Natural killer cell treated with Interleukin-12 subunit alpha and Interleukin-12 subunit beta and Interleukin-15 and Interleukin-18, amount 100 ng/mL, for 72 hours (primary cell): ENCODE data around the gene CXCL14. TPM values are rescaled to one million over a fixed set of nuclear protein-coding genes. Genes with fewer than 3 reads are reported as not detected.

ENCODE experiments used
- ATAC-seq, 2 donors: fragments of 150-1000 bp; cut with Tn5 transposase in 1 of 2; sonication (Bioruptor Pico), chemical (Tn5 transposase) in 1 of 2; 2 replicates each; pipeline ENCODE4 v1.10.0; 2021
- DNase-seq: peaks from one replicate; pipeline ENCODE4 v3.0.0; 2022; ENCODE audit warnings: low spot score
- H3K27ac Mint-ChIP-seq, 2 donors: 1 replicate in 1 of 2; 2 replicates in 1 of 2; pipeline ENCODE4 v1.8.0; 2022; ENCODE audit warnings: mixed read lengths in 2 of 2, mild to moderate bottlenecking in 1 of 2, moderate library complexity in 1 of 2
- H3K27me3 Mint-ChIP-seq, 2 donors: 1 replicate in 1 of 2; 2 replicates in 1 of 2; pipeline ENCODE4 v1.8.0; 2022; ENCODE audit warnings: mixed read lengths in 2 of 2
- H3K36me3 Mint-ChIP-seq: one replicate; pipeline ENCODE4 v1.8.0; 2022; ENCODE audit warnings: mixed read lengths
- H3K4me1 Mint-ChIP-seq, 2 donors: 1 replicate in 1 of 2; 2 replicates in 1 of 2; pipeline ENCODE4 v1.8.0; 2022; ENCODE audit warnings: low read depth in 2 of 2, mixed read lengths in 2 of 2, mild to moderate bottlenecking in 1 of 2
- H3K4me3 Mint-ChIP-seq: one replicate; pipeline ENCODE4 v1.8.0; 2022; ENCODE audit warnings: mixed read lengths
- H3K9me3 Mint-ChIP-seq: 2 replicates; pipeline ENCODE4 v1.8.0; 2022; ENCODE audit warnings: mixed read lengths
- total RNA-seq, 2 donors: library from RNA; stranded (reverse); gene quantifications; one replicate each; pipeline ENCODE4 v1.2.3, GENCODE V29; 2022

The CXCL14 gene
- not detected for total RNA-seq

GRCh38 chr5:135578685-135579341 is at the start of gene CXCL14:
CXCL14 (minus strand) TSS chr5:135578991; CDS start chr5:135578778, 213 bp downstream.
- peak; percentile 19 to 71 for ATAC-seq

GRCh38 chr5:135626636-135627035 is 47.8 kb upstream of the CXCL14 start:
- no peak for ATAC-seq

More at GRCh38 chr5:135578685-135579341, at the start of gene CXCL14:
- no peaks in the 10 kb centered on the region for H3K4me1 Mint-ChIP-seq
- H3K27ac Mint-ChIP-seq, result no peak within 1 kb of the TSS
- H3K4me3 Mint-ChIP-seq, result no peak within 1 kb of the TSS
- no peaks in the 10 kb centered on the region for H3K36me3 Mint-ChIP-seq
- no peak for DNase-seq
- no peaks in the 10 kb centered on the region for H3K9me3 Mint-ChIP-seq
- peaks cover 23 to 26% of the 10 kb centered on the region in 2 donors for H3K27me3 Mint-ChIP-seq

DNA sequence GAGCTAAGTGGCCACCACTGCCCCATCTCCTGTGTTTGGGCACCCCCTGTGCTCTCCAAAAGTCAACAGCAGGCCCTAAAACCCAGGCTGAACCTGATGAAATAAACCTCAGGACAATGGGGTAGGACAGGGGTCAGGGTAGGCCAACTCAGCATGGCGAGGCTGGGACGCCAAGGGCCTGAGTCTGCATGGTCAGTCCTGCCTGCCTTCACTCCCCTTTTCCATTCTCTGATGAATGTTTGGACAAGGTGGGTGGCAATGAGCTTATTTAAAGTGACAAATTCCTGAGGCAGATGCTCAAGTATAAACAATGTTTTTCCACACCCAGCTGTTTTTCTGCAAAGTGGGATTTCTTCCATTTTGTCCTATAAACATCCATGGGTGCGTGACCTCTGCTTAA is 47.2 kb upstream of the CXCL14 start:
- no peaks in the 10 kb centered on the region for H3K4me1 Mint-ChIP-seq
- H3K9me3 Mint-ChIP-seq, result no peaks in the 10 kb centered on the region
- DNase-seq (no peak), ATAC-seq (no peak)
- H3K36me3 Mint-ChIP-seq, result no peaks in the 10 kb centered on the region
- peaks cover 5 to 7% of the 10 kb centered on the region in 2 donors for H3K27me3 Mint-ChIP-seq
- H3K27ac Mint-ChIP-seq, result no peak overlapping the region
- H3K4me3 Mint-ChIP-seq, result no peak overlapping the region

More at GRCh38 chr5:135626636-135627035, 47.8 kb upstream of the CXCL14 start:
- peaks cover 5 to 7% of the 10 kb centered on the region in 2 donors for H3K27me3 Mint-ChIP-seq
- no peaks in the 10 kb centered on the region for H3K9me3 Mint-ChIP-seq
- no peak overlapping the region for H3K4me3 Mint-ChIP-seq
- DNase-seq, result no peak
- H3K4me1 Mint-ChIP-seq, result no peaks in the 10 kb centered on the region
- no peaks in the 10 kb centered on the region for H3K36me3 Mint-ChIP-seq
- no peak overlapping the region for H3K27ac Mint-ChIP-seq

DNA sequence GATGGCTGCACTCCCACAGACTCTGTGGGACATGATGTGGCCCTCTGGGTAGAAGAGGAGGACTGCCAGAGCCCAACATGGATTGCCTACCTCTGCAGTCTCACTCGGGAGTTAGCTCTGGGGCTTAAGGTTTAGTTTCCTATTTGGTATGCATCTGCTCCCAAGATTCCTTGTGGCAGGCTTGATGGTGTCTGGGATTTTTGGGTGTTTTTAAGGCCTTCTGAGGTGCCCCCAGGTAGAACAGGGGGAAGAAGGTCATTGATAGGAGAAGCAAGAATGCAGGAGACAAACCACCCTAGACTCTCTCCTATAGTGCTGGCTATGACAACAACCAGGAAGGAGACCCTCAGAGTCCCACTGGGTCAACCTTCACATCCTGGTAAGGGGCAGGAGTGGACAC is 46.7 kb upstream of the CXCL14 start:
- DNase-seq (no peak), ATAC-seq (no peak)
- no peaks in the 10 kb centered on the region for H3K9me3 Mint-ChIP-seq
- H3K27ac Mint-ChIP-seq, result no peak overlapping the region
- no peak overlapping the region for H3K4me3 Mint-ChIP-seq
- no peaks in the 10 kb centered on the region for H3K36me3 Mint-ChIP-seq
- H3K27me3 Mint-ChIP-seq, result peaks cover 5 to 7% of the 10 kb centered on the region in 2 donors
- H3K4me1 Mint-ChIP-seq, result no peaks in the 10 kb centered on the region

- Mint-ChIP-seq H3K36me3 (no peaks in the 10 kb centered on the region), H3K4me3 (no peak overlapping the region), H3K4me1 (no peaks in the 10 kb centered on the region), H3K27ac (no peak overlapping the region), H3K9me3 (no peaks in the 10 kb centered on the region), H3K27me3 (peaks cover 5 to 7% of the 10 kb centered on the region in 2 donors)
- no peak for ATAC-seq
- DNase-seq, result no peak
Observed at GRCh38 chr5:135625061-135625460, 46.3 kb upstream of the CXCL14 start.

DNA sequence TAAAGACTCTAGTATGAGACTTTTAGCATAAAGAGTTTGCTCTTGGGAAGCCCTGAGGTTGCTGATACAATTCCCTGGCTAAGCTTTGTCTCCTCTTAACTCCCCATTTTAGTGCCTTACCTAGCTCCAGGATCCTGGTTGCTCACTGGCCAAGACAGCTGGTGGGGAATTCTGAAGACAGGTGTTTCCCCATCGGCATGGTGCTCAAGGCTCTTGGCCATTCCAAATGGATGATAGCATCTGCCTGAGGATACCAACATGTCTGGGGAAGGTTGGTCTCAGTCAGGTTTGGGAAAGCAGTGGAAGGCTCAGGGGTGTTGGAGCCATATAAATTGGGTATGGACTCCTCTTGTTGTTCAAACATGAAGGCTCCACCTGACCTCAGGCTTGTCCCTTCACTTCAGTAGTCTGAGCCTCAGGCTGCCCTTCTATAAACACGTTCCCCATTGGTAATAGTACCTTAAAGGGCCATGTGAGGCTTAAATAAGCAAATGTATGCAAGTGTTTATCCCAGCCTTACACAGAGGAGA is 44.5 kb upstream of the CXCL14 start:
- DNase-seq (no peak), ATAC-seq (peak in 1 of 2 donors; percentile 21)
- H3K4me3 Mint-ChIP-seq, result no peak overlapping the region
- H3K36me3 Mint-ChIP-seq, result peaks cover 10% of the 10 kb centered on the region
- peaks cover 8 to 19% of the 10 kb centered on the region in 2 donors for H3K27me3 Mint-ChIP-seq
- H3K27ac Mint-ChIP-seq, result no peak overlapping the region
- H3K9me3 Mint-ChIP-seq, result peaks cover 8% of the 10 kb centered on the region
- H3K4me1 Mint-ChIP-seq, result no peaks in the 10 kb centered on the region

GRCh38 chr5:135615581-135616260 is 36.9 kb upstream of the CXCL14 start:
- Mint-ChIP-seq H3K9me3 (peaks cover 12% of the 10 kb centered on the region), H3K27ac (no peak overlapping the region), H3K4me1 (no peaks in the 10 kb centered on the region), H3K4me3 (no peak overlapping the region), H3K27me3 (peaks cover 11 to 59% of the 10 kb centered on the region in 2 donors), H3K36me3 (peaks cover 15% of the 10 kb centered on the region)
- ATAC-seq (no peak), DNase-seq (no peak)

GRCh38 chr5:135615171-135615570 is 36.4 kb upstream of the CXCL14 start:
- peaks cover 15% of the 10 kb centered on the region for H3K36me3 Mint-ChIP-seq
- no peaks in the 10 kb centered on the region for H3K4me1 Mint-ChIP-seq
- no peak overlapping the region for H3K27ac Mint-ChIP-seq
- DNase-seq, result no peak
- peaks cover 12% of the 10 kb centered on the region for H3K9me3 Mint-ChIP-seq
- H3K27me3 Mint-ChIP-seq, result peaks cover 11 to 59% of the 10 kb centered on the region in 2 donors
- no peak for ATAC-seq
- no peak overlapping the region for H3K4me3 Mint-ChIP-seq

DNA sequence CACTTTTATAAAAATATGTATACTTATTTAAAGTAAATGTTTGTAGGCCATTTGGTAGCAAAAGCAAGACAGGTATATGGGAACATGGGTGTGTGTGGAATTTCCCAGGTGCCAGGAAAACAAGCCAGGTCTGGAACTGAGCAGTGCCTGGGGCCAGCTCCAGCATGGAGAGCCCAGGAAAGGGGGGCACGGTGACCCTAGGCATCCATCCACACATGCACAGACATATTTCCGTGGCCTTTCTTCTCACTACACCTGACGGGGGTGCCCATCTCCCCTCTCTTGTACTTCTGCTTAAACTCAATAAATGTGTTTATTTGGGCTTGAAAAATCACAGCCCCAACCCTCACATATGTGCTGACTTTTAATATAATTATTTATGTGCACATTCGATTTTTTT is 31.2 kb upstream of the CXCL14 start:
- no peaks in the 10 kb centered on the region for H3K36me3 Mint-ChIP-seq
- H3K9me3 Mint-ChIP-seq, result no peaks in the 10 kb centered on the region
- peaks cover 12 to 42% of the 10 kb centered on the region in 2 donors for H3K27me3 Mint-ChIP-seq
- no peak for ATAC-seq
- no peak overlapping the region for H3K4me3 Mint-ChIP-seq
- DNase-seq, result no peak
- H3K27ac Mint-ChIP-seq, result no peak overlapping the region
- H3K4me1 Mint-ChIP-seq, result no peaks in the 10 kb centered on the region

DNA sequence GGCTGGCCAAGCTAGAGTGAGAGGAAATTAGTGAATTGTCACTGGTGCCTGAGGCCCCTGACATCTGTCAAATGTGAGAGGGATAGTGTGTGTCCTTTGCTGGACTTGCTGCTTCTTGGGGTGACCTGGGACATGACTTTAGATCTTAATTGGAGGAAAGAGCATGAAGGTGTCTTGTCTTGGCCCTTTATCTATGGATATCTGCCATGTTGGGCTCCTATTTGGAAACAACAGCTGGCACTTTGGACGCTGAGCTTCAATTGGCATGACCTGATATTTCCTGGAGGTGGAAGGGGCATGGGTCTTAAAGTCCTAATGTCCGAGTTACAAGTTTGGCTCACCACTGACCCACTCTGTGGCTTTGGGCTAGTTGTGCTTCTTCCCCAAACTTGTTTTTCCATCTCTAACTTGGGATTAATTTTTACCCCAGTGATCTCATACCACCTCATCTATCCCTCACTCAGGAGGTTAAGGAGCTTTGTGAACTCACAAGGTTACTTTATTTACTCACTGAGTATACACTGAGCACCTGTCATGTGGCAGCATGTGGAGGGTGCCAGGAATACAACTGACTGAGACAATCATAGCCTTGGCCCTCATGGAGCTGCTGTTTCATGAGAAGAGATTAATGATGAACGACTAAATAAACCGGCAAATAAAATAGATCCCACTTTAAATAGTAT is 30.1 kb upstream of the CXCL14 start:
- no peak overlapping the region for H3K4me3 Mint-ChIP-seq
- ATAC-seq (no peak), DNase-seq (no peak)
- no peaks in the 10 kb centered on the region for H3K9me3 Mint-ChIP-seq
- H3K27me3 Mint-ChIP-seq, result peaks cover 10 to 36% of the 10 kb centered on the region in 2 donors
- no peaks in the 10 kb centered on the region for H3K4me1 Mint-ChIP-seq
- H3K36me3 Mint-ChIP-seq, result no peaks in the 10 kb centered on the region
- H3K27ac Mint-ChIP-seq, result no peak overlapping the region

DNA sequence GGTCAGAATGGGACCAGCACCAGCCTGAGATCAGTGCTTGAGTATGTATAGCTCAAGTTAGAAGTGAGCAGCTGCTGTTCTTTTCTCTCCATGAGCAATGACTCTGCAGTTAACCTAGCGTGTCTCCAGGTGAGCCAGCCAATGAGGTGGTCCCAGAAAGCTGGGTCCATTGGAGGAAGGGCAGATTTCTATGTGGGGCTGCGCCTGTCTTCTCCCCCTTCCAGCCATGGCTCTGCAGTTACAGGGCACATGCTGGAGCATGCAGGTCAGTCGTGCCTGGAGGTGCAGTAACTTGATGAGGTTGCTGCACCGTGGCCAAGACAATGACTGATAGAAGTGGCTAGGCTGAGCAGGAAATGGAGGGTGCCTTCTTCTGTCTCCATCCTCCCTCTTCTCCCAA is 29.6 kb upstream of the CXCL14 start:
- Mint-ChIP-seq H3K27me3 (peaks cover 10 to 30% of the 10 kb centered on the region in 2 donors), H3K4me1 (no peaks in the 10 kb centered on the region), H3K36me3 (no peaks in the 10 kb centered on the region), H3K27ac (no peak overlapping the region), H3K4me3 (no peak overlapping the region), H3K9me3 (no peaks in the 10 kb centered on the region)
- ATAC-seq (peak in 1 of 2 donors; percentile 15), DNase-seq (no peak)

- no peaks in the 10 kb centered on the region for H3K36me3 Mint-ChIP-seq
- H3K4me1 Mint-ChIP-seq, result no peaks in the 10 kb centered on the region
- H3K27me3 Mint-ChIP-seq, result peaks cover 7 to 16% of the 10 kb centered on the region in 2 donors
- H3K4me3 Mint-ChIP-seq, result no peak overlapping the region
- DNase-seq (no peak), ATAC-seq (no peak)
- no peaks in the 10 kb centered on the region for H3K9me3 Mint-ChIP-seq
- H3K27ac Mint-ChIP-seq, result no peak overlapping the region
Observed at GRCh38 chr5:135606431-135606830, 27.6 kb upstream of the CXCL14 start.

DNA sequence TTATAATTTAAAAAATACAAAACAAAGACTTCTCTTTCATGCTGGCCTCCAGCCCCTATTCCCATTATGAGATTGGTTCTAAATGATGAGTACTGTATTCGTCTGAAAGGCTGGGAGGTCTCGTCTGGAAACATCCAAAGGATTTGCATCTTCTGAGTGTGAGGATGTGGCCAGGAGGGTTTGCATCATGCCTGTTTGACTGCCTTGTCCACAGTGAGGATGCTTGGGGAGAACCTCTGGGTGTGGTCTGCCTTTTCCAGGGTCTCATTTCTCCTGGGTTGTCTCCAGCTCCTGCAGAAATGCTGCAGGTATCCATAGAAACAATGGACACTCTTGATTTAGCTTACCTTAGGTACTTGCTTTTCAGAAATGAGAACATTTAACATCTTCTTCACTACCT is 26.4 kb upstream of the CXCL14 start:
- DNase-seq (no peak), ATAC-seq (no peak)
- Mint-ChIP-seq H3K9me3 (no peaks in the 10 kb centered on the region), H3K27me3 (peaks cover 7 to 16% of the 10 kb centered on the region in 2 donors), H3K4me3 (no peak overlapping the region), H3K4me1 (no peaks in the 10 kb centered on the region), H3K36me3 (no peaks in the 10 kb centered on the region), H3K27ac (no peak overlapping the region)

DNA sequence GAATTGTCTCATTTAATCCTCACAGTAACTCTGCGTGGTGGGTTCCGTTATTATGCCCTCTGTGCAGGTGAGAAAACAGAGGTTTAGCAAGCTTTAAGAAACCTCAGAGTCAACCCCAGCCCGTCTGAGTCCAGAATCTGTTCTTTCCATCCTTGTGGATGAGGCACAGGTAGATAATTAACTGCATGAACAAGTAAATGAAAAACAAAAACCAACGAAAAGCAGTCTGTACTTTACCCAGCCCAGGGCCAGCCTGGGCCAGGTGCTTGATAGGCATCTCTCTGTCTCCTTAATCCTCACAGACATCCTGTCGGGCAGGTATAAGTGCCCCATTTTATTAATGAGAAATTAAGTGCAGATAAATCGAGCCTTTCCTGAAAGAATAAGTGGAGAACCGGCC is 25.3 kb upstream of the CXCL14 start:
- Mint-ChIP-seq H3K9me3 (no peaks in the 10 kb centered on the region), H3K36me3 (no peaks in the 10 kb centered on the region), H3K4me1 (no peaks in the 10 kb centered on the region), H3K27me3 (peaks cover 9 to 26% of the 10 kb centered on the region in 2 donors), H3K4me3 (no peak overlapping the region), H3K27ac (no peak overlapping the region)
- ATAC-seq (no peak), DNase-seq (no peak)
